ENCODE measurements around the gene METTL1. TPM values are rescaled to one million over a fixed set of nuclear protein-coding genes. Genes with fewer than 3 reads are reported as not detected.

Gene METTL1
- total RNA-seq, 2 experiments from 2014 or later = 26.3 to 28.8 TPM

DNA sequence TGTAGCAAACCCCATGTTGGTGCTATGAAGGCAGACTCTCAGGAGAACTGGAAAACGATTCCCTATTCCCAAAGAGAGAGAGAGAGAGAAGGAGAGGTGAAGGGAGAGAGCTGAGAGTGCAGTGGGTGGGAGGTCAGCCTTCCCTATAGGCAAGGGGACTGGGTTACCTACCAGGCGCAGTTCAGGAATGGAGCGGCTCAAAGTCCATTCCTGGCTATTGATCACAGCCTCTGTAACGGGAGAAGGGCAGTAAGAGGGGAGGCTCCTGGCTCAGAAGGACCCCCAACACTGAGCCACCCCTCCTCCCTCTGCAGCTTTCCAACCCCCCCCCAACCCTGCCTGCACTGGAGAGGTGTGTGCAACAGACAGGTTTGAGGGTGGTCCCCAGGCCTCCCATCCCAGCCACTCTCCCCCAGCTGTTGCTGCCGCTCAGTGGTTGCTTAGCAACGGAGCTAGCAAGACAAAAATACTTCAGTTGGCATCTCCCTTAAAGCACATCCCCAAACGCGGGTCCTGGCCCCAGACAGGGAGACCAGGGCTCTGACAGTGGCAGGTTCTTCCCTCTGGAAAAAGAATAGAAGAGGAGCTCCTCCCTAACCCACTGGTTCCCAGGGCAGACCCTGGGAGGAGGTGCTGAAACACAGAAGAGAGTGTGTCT lies 36.6 kb downstream of the METTL1 start:
- ATAC-seq (no peak), DNase-seq (no peak)
- CTCF ChIA-PET = no interaction called here
- peaks cover 63% of the 10 kb centered on the region for H3K36me3 Mint-ChIP-seq (ENCODE audit: low read depth)
- no peaks in the 10 kb centered on the region for H3K27me3 Mint-ChIP-seq (ENCODE audit: low read depth)
- no peak overlapping the region for H3K4me3 Mint-ChIP-seq
- H3K27ac Mint-ChIP-seq = no peak overlapping the region
- peaks cover 22% of the 10 kb centered on the region for H3K4me1 Mint-ChIP-seq (ENCODE audit: low read depth)
- POLR2A ChIA-PET = no interaction called here
- H3K9me3 Mint-ChIP-seq (ENCODE audit: insufficient read depth) = no peaks in the 10 kb centered on the region

DNA sequence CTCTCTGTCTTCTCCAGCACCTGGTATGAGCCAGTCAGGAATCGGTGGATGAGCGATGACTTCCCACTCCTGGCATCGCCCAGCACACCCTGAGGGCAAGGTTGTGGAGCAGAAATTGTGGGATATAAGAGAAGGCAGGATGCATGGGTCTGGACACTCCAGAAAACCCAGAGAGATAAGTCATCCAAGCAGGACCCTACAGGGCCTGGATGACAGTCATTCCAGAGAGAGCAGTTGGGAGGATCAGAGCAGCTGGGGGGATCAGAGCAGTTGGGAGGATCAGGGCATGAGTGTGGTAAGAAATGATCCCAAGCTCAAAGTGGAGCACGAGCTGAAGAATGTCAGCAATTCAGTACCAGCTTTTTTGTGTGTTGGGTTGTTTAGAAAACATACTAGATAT lies 37.3 kb downstream of the METTL1 start:
- ChIA-PET POLR2A (interaction anchor here (1.2 kb wide), 1 partner anchor 15 kb away, joined by 4 read pairs; no protein-coding TSS in a partner anchor), CTCF (no interaction called here)
- H3K36me3 Mint-ChIP-seq (ENCODE audit: low read depth) = peaks cover 65% of the 10 kb centered on the region

DNA sequence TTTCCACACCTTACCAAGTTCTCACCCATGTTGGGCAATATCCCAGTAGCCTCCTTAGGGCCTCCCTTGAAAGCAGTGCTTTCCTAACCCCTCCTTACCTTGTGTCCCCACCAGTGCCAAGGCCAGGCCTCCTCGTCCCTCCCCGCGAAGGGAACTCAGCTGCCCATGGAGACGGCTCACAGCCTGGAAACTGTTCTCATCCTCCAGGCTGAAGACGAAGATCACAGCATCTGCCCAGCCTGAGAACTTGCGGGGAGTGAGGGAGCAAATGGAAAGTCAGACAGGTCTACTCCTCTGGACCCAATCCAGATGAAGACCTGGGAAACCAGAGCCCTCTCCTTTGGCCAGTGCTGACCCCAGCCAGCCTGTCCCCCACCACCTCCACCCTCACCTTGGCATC lies 38.0 kb downstream of the METTL1 start:
- H3K4me1 Mint-ChIP-seq (ENCODE audit: low read depth) = peaks cover 9% of the 10 kb centered on the region
- POLR2A ChIA-PET = interaction anchor here (1.2 to 2.0 kb wide), 3 partner anchors 11 to 17 kb away, joined by 4 to 5 read pairs (median 4); no protein-coding TSS in a partner anchor
- peak overlapping the region; percentile 30 for H3K27ac Mint-ChIP-seq
- no peaks in the 10 kb centered on the region for H3K27me3 Mint-ChIP-seq (ENCODE audit: low read depth)
- peaks cover 63% of the 10 kb centered on the region for H3K36me3 Mint-ChIP-seq (ENCODE audit: low read depth)
- no peak overlapping the region for H3K4me3 Mint-ChIP-seq
- ATAC-seq = no peak
- CTCF ChIA-PET = no interaction called here
- DNase-seq = no peak
- H3K9me3 Mint-ChIP-seq (ENCODE audit: insufficient read depth) = no peaks in the 10 kb centered on the region

More for the DNA sequence above, 37.3 kb downstream of the METTL1 start:
- peaks cover 16% of the 10 kb centered on the region for H3K4me1 Mint-ChIP-seq (ENCODE audit: low read depth)
- H3K9me3 Mint-ChIP-seq (ENCODE audit: insufficient read depth) = no peaks in the 10 kb centered on the region
- DNase-seq (no peak), ATAC-seq (no peak)
- no peak overlapping the region for H3K4me3 Mint-ChIP-seq
- no peaks in the 10 kb centered on the region for H3K27me3 Mint-ChIP-seq (ENCODE audit: low read depth)
- H3K27ac Mint-ChIP-seq = no peak overlapping the region

DNA sequence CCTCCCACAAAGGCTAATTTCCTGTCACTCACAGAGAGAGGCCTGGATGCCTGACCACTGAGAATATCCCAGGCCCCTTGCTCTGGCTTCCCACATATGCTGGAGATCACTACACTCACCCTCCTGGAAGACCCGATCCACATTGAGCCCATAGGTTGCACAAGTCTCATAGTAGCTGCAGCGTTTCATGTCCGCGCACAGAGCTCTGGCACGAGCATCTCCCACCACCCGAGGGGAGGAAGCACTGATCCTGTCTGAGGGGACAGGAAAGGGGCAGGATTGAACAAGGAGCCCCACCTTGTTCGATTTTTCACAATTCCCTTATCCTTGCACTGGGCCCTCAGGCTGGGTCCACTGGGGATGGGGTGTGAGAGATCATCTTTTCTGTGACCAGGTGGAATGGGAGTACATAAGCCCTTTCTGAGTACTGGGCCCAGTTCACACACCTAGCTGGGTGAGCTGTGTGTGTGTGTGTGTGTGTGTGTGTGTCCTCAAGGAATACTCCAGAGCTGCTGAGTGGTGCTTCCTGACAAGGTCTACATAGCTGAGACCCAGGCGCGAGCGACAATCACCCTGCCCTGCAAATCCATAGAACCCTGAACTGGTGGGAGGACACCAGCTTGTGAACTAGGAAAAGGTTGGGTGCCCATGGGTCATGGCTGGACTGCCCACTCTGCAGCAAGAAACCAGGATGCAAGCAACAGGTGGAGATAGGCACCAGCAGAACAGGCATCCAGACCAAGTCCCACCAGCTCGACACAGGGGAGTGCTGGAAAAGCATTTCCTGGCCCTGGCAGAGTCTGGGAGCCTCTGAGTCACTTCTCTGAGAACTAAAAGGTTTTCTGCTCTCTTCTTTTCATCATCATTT lies 38.9 kb downstream of the METTL1 start:
- H3K27me3 Mint-ChIP-seq (ENCODE audit: low read depth) = no peaks in the 10 kb centered on the region
- no peak overlapping the region for H3K27ac Mint-ChIP-seq
- CTCF ChIA-PET = interaction anchor here (0.6 kb wide), 1 partner anchor 281 kb away, joined by 3 read pairs; no protein-coding TSS in a partner anchor
- DNase-seq = no peak
- H3K36me3 Mint-ChIP-seq (ENCODE audit: low read depth) = peaks cover 69% of the 10 kb centered on the region
- POLR2A ChIA-PET = interaction anchor here (1.7 to 2.0 kb wide), 2 partner anchors 10 to 16 kb away, joined by 4 to 5 read pairs; no protein-coding TSS in a partner anchor
- no peak for ATAC-seq
- H3K9me3 Mint-ChIP-seq (ENCODE audit: insufficient read depth) = no peaks in the 10 kb centered on the region
- H3K4me1 Mint-ChIP-seq (ENCODE audit: low read depth) = peaks cover 8% of the 10 kb centered on the region
- H3K4me3 Mint-ChIP-seq = no peak overlapping the region

DNA sequence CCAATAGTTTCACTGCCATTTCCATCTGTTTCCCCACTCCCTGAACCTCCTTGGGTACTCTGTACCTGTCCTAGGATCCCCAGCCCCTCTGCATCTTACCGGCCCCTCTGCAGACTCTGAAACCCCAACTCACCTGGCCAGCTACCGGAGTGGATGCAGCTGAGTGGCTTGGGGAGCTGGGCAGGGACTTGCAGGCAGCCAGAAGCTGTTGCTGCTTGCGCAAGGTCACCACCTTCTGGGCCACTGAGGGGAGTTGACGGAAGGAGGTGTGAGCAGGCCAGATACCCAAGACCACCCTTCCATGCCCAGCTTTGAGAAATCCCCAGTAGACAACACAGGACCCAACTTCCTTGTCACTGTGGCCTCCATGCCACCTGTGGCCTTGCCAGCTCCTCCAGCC lies 39.6 kb downstream of the METTL1 start:
- Mint-ChIP-seq H3K4me1 (ENCODE audit: low read depth) (peaks cover 9% of the 10 kb centered on the region), H3K27me3 (ENCODE audit: low read depth) (no peaks in the 10 kb centered on the region), H3K4me3 (no peak overlapping the region), H3K9me3 (ENCODE audit: insufficient read depth) (no peaks in the 10 kb centered on the region), H3K27ac (no peak overlapping the region), H3K36me3 (ENCODE audit: low read depth) (peaks cover 74% of the 10 kb centered on the region)
- no peak for DNase-seq
- ATAC-seq = no peak
- ChIA-PET POLR2A (interaction anchor here (1.7 to 2.0 kb wide), 2 partner anchors 10 to 16 kb away, joined by 4 to 5 read pairs; no protein-coding TSS in a partner anchor), CTCF (no interaction called here)

DNA sequence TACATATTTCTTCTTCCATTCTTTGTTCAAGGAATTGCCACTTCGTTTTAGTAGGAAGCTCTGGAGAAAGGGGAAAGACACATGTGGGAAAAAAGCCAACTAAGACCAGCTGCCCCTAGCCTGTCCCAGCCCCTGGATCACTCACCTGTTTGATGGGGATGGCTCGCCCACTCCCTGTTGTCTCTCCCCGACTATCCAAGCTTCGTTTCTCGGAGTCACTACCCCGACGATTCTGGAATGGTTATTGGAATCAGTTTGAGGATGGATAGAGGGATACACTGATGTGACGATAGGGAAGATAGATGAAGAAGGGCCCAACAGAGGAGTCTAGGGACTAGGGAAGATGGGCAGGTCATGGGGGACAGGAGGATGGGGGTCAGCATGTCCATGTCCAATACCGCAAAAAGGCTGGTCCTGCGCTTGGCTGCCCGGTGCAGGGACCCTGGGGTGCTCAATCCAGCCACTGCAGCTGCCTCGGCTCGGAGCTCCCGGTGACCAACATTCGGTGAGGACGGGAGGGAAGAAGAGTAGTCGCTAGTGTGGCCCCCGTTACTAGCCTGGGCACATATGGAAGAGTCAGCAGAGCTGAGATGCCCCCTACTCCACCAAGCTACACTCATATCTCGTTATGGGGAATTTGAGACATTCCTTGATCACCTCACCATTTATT lies 40.4 kb downstream of the METTL1 start:
- Mint-ChIP-seq H3K4me1 (ENCODE audit: low read depth) (peaks cover 6% of the 10 kb centered on the region), H3K4me3 (no peak overlapping the region), H3K27ac (no peak overlapping the region), H3K27me3 (ENCODE audit: low read depth) (no peaks in the 10 kb centered on the region), H3K9me3 (ENCODE audit: insufficient read depth) (no peaks in the 10 kb centered on the region), H3K36me3 (ENCODE audit: low read depth) (peaks cover 74% of the 10 kb centered on the region)
- POLR2A ChIA-PET = no interaction called here
- DNase-seq (no peak), ATAC-seq (no peak)
- CTCF ChIA-PET = interaction anchor here (0.8 kb wide), 1 partner anchor 12 kb away, joined by 3 read pairs; no protein-coding TSS in a partner anchor

DNA sequence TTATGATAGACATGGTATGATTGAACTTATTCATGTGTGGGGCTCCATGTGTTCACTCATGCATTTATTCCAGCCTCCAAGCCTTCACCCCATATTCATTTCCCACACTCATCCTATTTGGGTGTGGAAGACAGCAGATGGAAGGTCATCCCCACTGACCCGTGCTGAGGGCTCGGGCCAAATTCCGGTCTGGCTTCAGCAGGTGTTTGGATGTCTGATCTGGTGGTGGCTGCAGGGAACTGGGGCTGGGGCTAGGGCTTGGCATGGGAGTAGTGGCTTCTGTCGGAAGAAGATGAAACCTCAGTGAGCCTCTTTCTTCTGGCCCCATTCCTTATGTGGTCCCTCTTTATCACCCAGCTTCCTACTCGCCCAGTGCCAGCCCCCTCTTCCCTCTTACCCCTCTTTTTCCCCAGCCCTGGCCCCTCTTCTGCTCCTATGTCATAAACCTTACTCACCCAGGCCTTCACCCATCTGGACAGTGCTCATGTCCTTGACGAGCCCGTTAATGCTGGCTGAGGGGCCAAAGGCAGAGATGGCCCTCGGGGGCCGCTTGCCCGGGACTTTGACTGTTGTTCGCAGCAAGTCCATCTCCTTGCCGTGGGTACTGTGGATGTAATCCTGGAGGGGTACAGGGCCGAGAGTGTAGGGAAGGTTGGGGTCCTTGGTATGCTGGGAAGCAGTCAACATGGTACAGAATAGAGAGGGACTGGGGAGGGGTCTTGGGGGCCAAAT lies 41.4 kb downstream of the METTL1 start:
- POLR2A ChIA-PET = interaction anchor here (1.1 kb wide), 1 partner anchor 11 kb away, joined by 4 read pairs; no protein-coding TSS in a partner anchor
- H3K4me3 Mint-ChIP-seq = no peak overlapping the region
- peaks cover 7% of the 10 kb centered on the region for H3K4me1 Mint-ChIP-seq (ENCODE audit: low read depth)
- H3K9me3 Mint-ChIP-seq (ENCODE audit: insufficient read depth) = no peaks in the 10 kb centered on the region
- CTCF ChIA-PET = no interaction called here
- ATAC-seq = no peak
- H3K36me3 Mint-ChIP-seq (ENCODE audit: low read depth) = peaks cover 73% of the 10 kb centered on the region
- no peaks in the 10 kb centered on the region for H3K27me3 Mint-ChIP-seq (ENCODE audit: low read depth)
- no peak overlapping the region for H3K27ac Mint-ChIP-seq
- no peak for DNase-seq

DNA sequence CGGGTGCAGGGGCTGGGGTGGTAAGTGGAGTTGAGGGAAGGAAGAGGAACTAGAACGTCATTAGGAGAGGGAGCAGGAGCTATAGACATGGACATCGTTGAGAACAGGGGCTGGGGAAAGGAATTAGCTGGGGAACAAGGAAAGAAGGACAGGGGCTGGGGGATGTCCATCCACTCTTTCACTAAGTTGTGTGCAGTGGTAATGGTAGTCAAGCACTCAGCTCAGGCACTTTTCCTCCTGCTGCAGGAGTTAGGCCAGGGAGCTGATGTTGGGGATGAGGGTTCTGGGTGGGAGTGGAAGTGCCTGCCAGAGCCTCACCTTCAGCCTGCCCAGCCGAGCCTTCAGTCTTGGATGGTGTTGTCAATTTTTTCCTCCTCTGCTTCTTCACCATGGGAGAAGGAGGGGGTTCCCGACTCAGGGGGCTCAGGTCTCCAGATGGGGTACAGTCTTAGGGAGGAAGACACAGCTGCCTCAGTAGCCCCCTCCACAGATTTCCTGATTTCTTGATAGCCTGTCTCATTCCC lies 42.5 kb downstream of the METTL1 start:
- Mint-ChIP-seq H3K27ac (no peak overlapping the region), H3K9me3 (ENCODE audit: insufficient read depth) (no peaks in the 10 kb centered on the region), H3K4me3 (no peak overlapping the region), H3K27me3 (ENCODE audit: low read depth) (no peaks in the 10 kb centered on the region), H3K36me3 (ENCODE audit: low read depth) (peaks cover 72% of the 10 kb centered on the region), H3K4me1 (ENCODE audit: low read depth) (peaks cover 12% of the 10 kb centered on the region)
- DNase-seq (no peak), ATAC-seq (no peak)
- ChIA-PET POLR2A (interaction anchor here (1.1 kb wide), 1 partner anchor 12 kb away, joined by 4 read pairs; no protein-coding TSS in a partner anchor), CTCF (no interaction called here)

DNA sequence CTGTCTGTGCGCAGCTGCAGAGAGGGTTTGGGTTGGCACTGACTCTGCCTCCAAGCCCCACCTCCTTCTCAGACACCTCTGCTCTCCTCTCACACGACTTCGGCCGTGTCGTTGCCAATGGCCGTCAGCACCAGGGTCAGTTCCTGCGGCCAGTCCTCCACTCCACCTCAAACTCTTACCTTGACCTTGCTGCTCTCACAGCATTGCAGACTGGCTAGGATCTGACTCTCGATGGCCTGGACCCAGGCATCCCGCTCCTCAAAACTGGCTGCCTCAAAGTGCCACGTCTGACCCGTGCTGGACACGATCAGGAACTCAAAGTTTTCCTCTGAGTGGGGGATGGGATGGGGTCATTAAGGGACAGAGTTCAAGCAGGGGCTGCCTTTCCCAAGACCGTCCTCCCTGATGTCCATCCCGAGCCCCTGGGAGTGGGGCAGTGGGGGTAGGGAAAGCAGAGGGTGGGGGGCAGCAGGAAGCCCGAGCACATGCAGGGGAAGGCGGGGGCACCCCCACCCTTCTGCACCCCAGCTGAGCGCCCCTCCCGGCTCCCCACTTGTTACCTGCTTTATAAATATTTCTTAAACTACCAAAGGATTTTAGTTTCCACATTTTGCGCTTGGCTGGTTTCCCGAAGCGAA lies 44.0 kb downstream of the METTL1 start:
- CTCF ChIA-PET = no interaction called here
- Mint-ChIP-seq H3K27me3 (ENCODE audit: low read depth) (no peaks in the 10 kb centered on the region), H3K36me3 (ENCODE audit: low read depth) (peaks cover 67% of the 10 kb centered on the region), H3K4me3 (no peak overlapping the region), H3K9me3 (ENCODE audit: insufficient read depth) (no peaks in the 10 kb centered on the region), H3K4me1 (ENCODE audit: low read depth) (peaks cover 12% of the 10 kb centered on the region), H3K27ac (peak overlapping the region; percentile 41)
- ATAC-seq (no peak), DNase-seq (no peak)
- POLR2A ChIA-PET = no interaction called here

DNA sequence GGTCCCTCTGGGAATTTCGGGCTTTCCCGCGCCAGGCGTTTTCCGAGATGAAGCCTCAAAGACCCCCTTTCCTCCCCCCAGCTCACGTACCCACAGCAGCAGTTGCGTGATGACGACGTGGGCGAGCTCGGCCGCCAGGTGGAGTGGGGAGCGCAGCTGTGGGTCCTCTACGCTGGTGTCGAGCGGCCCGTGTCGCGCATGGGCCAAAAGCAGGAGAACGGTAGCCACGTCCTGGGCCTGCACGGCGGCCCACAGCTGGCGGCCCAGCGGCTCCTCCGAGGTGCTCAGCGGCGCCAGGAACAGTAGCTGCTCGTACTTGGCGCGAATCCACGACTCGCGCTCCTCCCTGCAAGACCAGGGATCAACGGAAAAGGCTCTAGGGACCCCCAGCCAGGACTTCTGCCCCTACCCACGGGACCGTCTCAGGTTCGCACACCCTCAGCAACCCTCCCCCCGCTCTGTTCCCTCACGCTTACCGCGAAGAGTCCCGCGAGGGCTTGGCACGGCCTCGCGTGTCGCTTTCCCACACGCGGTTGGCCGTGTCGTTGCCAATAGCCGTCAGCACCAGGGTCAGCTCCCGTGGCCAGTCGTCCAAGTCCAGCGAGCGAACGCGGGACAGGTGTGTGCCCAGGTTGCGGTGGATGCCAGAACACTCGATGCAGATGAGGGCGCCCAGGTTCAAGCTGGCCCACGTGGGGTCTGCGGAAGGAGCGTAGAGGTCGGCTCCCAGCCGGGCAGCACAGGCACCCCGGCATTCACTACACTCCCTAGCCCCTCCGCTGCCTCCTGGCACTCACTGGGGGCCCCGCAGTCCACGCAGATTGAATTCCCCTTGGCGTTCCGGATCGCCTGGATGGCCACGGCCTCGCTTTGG lies 44.8 kb downstream of the METTL1 start:
- Mint-ChIP-seq H3K27me3 (ENCODE audit: low read depth) (no peaks in the 10 kb centered on the region), H3K4me3 (no peak overlapping the region), H3K9me3 (ENCODE audit: insufficient read depth) (no peaks in the 10 kb centered on the region), H3K4me1 (ENCODE audit: low read depth) (peaks cover 12% of the 10 kb centered on the region), H3K27ac (no peak overlapping the region), H3K36me3 (ENCODE audit: low read depth) (peaks cover 63% of the 10 kb centered on the region)
- DNase-seq (no peak), ATAC-seq (no peak)
- ChIA-PET POLR2A (no interaction called here), CTCF (interaction anchor here (2.0 kb wide), 1 partner anchor 15 kb away, joined by 10 read pairs; no protein-coding TSS in a partner anchor)

All from activated CD8-positive, alpha-beta T cell treated with anti-CD3 and anti-CD28 coated beads, Interleukin-2, amount 10 ng/mL, durations not matched to agents 7 days and 5 days (primary cell).